HG02981 (cell line): ENCODE data around the gene SPEN.
"Not testable (repeated sequence)": the region's sequence is repeated elsewhere in the genome, so short reads cannot be mapped to it uniquely, and the experiment has no call there.

ENCODE experiments used
- ATAC-seq: cut with Tn5 transposase; IDR thresholded peaks from one replicate; pipeline ENCODE4 v1.9.1; 2021; ENCODE audit warnings: mild to moderate bottlenecking, moderate library complexity; ENCODE audit not compliant: unreplicated experiment

Gene SPEN

DNA sequence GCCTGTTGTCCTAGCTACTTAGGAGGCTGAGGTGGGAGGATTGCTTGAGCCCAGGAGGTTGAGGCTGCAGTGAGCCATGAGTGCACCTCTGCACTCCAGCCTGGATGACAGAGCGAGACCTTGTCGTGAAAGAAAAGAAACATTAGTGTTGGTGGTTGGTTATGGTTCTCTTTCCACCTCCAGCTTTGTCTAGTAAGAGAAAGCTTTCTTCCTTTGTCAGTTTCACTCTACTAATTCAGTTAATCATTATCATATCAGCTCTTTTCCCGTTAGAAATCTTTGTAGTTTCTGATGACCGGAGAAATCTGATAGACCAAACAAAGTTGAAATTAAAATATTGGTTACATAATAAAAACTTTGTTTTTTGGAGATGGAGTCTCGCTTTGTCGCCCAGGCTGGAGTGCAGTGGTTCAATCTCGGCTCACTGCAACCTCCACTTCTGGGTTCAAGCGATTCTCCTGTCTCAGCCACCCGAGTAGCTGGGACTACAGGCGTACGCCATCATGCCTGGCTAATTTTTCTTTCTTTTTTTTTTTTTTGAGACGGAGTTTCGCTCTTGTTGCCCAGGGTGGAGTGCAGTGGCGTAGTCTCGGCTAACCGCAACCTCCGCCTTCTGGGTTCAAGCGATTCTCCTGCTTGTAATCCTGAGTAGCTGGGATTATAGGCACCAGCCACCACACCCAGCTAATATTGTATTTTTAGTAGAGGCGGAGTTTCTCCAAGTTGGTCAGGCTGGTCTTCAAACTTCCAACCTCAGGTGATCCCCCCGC, 49.5 kb downstream of the SPEN start:
- ATAC-seq = not testable (repeated sequence)

DNA sequence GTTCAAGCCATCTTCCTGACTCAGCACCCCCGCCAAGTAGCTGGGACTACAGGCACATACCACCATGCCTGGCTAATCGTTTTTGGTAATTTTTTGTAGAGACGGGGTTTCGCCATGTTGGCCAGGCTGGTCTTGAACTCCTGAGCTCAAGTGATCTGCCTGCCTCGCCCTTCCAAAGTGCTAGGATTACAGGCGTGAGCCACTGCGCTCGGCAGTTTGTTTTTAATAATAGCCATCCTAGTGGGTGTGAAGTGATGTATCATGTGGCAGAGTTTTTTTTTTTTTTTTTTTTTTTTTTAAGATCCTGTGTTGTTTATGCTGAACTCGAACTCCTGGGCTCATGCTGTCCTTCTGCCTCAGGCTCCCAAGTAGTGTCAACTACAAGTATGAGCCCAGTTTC, 51.8 kb downstream of the SPEN start:
- ATAC-seq = no peak

GRCh38 chr1:15900662-15901279, 53.3 kb downstream of the SPEN start:
- ATAC-seq = no peak

GRCh38 chr1:15902882-15903281, 55.4 kb downstream of the SPEN start:
- ATAC-seq = no peak

DNA sequence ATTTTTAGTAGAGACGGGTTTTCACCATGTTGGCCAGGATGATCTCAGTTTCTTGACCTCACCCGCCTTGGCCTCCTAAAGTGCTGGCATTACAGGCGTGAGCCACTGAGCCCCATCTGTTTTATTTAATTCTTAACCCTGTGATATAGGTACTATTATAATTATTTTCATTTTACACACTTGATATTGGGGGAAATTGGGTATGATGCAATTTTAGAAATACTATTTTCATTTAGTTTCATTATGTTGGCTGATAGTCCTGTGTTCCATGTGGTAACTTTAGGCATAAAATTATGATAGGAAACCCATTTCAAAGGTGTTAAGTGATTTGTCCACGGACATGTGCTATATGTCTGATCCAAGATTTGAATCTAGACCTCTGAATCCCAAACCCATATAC, 61.1 kb downstream of the SPEN start:
- ATAC-seq = no peak

DNA sequence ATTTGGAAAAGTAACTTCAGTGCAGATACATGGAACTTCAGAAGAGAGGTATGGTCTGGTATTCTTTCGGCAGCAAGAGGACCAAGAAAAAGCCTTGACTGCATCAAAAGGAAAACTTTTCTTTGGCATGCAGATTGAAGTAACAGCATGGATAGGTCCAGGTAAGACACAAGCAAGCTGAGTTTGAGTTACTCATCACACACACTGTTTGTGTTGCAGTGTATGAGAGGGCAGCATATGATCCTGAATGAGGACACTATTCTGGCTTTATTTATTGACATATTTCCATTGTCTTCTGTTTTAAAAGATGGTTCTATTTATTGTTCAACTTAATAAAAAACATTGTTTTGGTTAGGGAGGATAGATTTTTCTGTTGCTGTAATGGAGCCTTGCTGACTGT, 63.6 kb downstream of the SPEN start:
- no peak for ATAC-seq

GRCh38 chr1:15911927-15912326, 64.4 kb downstream of the SPEN start:
- no peak for ATAC-seq

- ATAC-seq = not testable (repeated sequence)
These were observed 66.1 kb downstream of the SPEN start for GRCh38 chr1:15913607-15914006.

GRCh38 chr1:15915991-15916390, 68.5 kb downstream of the SPEN start:
- ATAC-seq = no peak

GRCh38 chr1:15916417-15916816, 68.9 kb downstream of the SPEN start:
- no peak for ATAC-seq

- no peak for ATAC-seq
These were observed 69.4 kb downstream of the SPEN start for GRCh38 chr1:15916916-15917315.

- peak; percentile 79 for ATAC-seq
These were observed 71.6 kb downstream of the SPEN start for GRCh38 chr1:15918962-15919715.

DNA sequence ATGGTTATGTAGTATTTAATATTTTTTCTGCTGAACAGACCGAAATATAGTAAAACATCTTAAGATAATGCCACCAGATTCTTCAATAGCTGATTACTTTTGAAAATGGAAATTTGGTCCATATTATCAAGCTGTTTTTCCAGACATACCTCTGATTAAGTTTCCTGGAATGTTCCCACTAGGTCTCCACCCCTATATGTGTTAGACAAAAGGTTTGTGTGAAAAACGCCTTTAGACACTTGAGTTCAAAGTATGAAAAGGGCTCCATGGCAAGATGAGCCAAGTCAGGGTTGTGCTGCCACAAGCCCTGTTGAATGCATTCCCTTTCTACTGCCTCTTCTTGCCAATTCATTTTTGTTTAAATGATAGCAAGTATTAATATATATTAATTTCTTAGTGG, 75.7 kb downstream of the SPEN start:
- no peak for ATAC-seq

DNA sequence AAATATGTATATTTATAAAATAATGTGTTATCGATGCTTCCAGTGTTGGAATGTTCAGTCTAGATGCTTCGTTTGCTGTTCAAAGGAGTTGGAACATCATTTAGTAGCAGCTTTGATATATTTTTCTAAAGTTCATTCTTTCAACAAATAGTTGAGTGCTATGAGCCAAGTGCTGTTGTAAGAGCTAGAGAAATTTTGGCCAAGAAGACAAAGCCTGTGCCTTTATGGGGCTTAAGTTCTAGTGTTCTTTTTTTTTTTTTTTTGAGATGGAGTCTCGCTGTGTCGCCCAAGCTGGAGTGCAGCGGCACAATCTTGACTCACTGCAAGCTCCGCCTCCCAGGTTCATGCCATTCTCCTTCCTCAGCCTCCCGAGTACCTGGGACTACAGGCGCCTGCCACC, 78.9 kb downstream of the SPEN start:
- ATAC-seq = not testable (repeated sequence)

DNA sequence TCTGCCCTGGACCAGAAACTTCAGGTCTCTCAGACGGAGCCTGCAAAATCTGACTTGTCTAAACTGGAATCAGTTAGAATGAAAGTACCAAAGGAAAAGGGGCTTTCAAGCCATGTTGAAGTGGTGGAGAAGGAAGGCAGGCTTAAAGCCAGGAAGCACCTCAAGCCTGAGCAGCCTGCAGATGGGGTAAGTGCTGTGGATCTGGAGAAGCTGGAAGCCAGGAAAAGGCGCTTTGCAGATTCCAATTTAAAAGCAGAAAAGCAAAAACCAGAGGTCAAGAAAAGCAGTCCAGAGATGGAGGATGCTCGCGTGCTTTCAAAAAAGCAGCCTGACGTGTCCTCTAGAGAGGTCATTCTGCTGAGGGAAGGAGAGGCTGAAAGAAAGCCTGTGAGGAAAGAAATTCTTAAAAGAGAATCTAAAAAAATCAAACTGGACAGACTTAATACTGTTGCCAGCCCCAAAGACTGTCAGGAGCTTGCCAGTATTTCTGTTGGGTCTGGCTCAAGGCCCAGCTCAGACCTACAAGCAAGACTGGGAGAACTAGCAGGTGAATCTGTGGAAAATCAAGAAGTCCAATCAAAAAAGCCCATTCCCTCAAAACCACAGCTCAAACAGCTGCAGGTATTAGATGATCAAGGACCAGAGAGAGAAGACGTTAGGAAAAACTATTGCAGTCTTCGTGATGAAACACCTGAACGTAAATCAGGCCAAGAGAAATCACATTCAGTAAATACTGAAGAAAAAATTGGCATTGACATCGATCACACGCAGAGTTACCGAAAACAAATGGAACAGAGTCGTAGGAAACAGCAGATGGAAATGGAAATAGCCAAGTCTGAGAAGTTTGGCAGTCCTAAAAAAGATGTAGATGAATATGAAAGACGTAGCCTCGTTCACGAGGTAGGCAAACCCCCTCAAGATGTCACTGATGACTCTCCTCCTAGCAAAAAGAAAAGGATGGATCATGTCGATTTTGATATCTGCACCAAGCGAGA, 81.8 kb downstream of the SPEN start:
- ATAC-seq = no peak

DNA sequence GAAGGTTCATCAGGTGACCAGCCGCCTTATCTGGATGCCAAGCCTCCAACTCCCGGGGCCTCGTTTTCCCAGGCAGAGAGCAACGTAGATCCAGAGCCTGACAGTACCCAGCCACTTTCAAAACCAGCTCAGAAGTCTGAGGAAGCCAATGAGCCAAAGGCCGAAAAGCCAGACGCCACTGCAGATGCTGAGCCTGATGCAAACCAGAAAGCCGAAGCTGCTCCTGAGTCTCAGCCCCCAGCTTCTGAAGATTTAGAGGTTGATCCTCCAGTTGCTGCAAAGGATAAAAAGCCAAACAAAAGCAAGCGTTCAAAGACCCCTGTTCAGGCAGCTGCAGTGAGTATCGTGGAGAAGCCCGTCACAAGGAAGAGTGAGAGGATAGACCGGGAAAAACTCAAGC, 83.9 kb downstream of the SPEN start:
- ATAC-seq = no peak

- ATAC-seq = no peak
These were observed 84.4 kb downstream of the SPEN start for GRCh38 chr1:15931884-15932283.

- ATAC-seq = no peak
These were observed 85.1 kb downstream of the SPEN start for GRCh38 chr1:15932612-15933011.

DNA sequence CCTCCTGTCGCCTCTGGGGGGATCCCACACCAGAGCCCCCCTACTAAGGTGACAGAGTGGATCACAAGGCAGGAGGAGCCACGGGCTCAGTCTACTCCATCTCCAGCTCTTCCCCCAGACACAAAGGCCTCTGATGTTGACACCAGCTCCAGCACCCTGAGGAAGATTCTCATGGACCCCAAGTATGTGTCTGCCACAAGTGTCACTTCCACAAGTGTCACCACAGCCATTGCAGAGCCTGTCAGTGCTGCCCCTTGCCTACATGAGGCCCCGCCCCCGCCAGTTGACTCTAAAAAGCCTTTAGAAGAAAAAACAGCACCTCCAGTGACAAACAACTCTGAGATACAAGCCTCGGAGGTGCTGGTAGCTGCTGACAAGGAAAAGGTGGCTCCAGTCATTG, 86.2 kb downstream of the SPEN start:
- ATAC-seq = no peak

DNA sequence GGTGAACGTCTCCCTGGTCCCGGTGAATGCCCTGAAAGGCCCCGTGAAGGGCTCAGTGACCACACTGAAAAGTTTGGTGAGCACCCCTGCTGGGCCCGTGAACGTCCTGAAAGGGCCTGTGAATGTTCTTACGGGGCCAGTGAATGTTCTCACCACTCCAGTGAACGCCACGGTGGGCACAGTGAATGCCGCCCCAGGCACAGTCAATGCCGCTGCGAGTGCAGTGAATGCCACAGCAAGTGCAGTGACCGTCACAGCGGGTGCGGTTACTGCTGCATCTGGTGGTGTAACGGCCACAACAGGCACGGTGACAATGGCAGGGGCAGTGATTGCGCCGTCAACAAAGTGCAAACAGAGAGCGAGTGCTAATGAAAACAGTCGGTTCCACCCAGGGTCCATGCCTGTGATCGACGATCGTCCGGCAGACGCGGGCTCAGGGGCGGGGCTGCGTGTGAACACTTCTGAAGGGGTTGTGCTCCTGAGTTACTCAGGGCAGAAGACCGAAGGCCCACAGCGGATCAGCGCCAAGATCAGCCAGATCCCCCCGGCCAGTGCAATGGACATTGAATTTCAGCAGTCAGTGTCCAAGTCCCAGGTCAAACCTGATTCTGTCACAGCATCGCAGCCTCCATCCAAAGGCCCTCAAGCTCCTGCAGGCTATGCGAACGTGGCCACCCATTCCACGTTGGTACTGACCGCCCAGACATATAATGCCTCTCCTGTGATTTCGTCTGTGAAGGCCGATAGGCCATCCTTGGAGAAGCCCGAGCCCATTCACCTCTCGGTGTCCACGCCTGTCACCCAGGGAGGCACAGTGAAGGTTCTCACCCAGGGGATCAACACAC, 86.9 kb downstream of the SPEN start:
- ATAC-seq = no peak
